OCI-LY3 (cell line): ENCODE results near the gene TUBA4A.

Experiments
- H2AFZ ChIP-seq: fragments of 200-600, 300-600 bp; shearing (Covaris generic); 2 replicates; pipeline ENCODE4 v1.6.0; 2014; ENCODE audit warnings: antibody characterized with exemption, low read depth, low read length
- H3K27ac ChIP-seq: fragments of 200-600, 300-600 bp; sonication (generic); 2 replicates; pipeline ENCODE4 v1.5.1; 2014; ENCODE audit warnings: mild to moderate bottlenecking, low read length, moderate library complexity, mixed read lengths
- H3K27me3 ChIP-seq: fragments of 200-600, 300-600 bp; sonication (generic); 2 replicates; pipeline ENCODE4 v1.6.1; 2014; ENCODE audit warnings: low read depth, low read length, mixed read lengths
- H3K36me3 ChIP-seq: fragments of 200-600, 300-600 bp; sonication (generic); replicated peaks from 2 replicates; pipeline ENCODE3; 2014; ENCODE audit warnings: low read depth, low read length, mixed read lengths
- H3K4me1 ChIP-seq: fragments of 300-600, 200-600 bp; sonication (generic); 2 replicates; pipeline ENCODE4 v1.6.1; 2014; ENCODE audit warnings: low read length, mixed read lengths
- H3K4me2 ChIP-seq: fragments of 200-600, 300-600 bp; sonication (generic); 2 replicates; pipeline ENCODE4 v1.6.1; 2014; ENCODE audit warnings: low read length, mixed read lengths
- H3K4me3 ChIP-seq: fragments of 300-600, 200-600 bp; sonication (generic); 2 replicates; pipeline ENCODE4 v1.5.1; 2014; ENCODE audit warnings: antibody characterized with exemption, mild to moderate bottlenecking, low read length, moderate library complexity
- H3K79me2 ChIP-seq: fragments of 300-600, 200-600 bp; shearing (Covaris generic); 2 replicates; pipeline ENCODE4 v1.6.1; 2014; ENCODE audit warnings: mild to moderate bottlenecking, low read length, mixed read lengths
- H3K9ac ChIP-seq: fragments of 300-600, 200-600 bp; shearing (Covaris generic); 2 replicates; pipeline ENCODE4 v1.6.0; 2014; ENCODE audit warnings: mild to moderate bottlenecking, low read length, moderate library complexity
- H3K9me3 ChIP-seq: fragments of 200-600, 300-600 bp; shearing (Covaris generic); 2 replicates; pipeline ENCODE4 v1.6.1; 2014; ENCODE audit warnings: low read length, mixed read lengths; ENCODE audit not compliant: insufficient read depth
- H4K20me1 ChIP-seq: fragments of 200-600, 300-600 bp; sonication (generic); 2 replicates; pipeline ENCODE4 v1.6.1; 2016; ENCODE audit warnings: low read length, mixed read lengths; ENCODE audit not compliant: insufficient read depth
- CTCF ChIP-seq: fragments of 200-600, 300-600 bp; sonication (generic); IDR thresholded peaks from 2 replicates; pipeline ENCODE4 v1.5.1; 2014; ENCODE audit warnings: antibody characterized with exemption, low read length, low read depth
- EZH2phosphoT487 ChIP-seq: fragments of 200-600 bp; shearing (Covaris generic); IDR thresholded peaks from 2 replicates; pipeline ENCODE4 v1.6.1; 2018; ENCODE audit warnings: antibody characterized with exemption, mixed run types, low read depth

TUBA4A gene

GRCh38 chr2:219220652-219221402 lies 32.9 kb downstream of the TUBA4A start:
- Histone ChIP-seq H3K9ac (no peak overlapping the region), H2AFZ (no peak overlapping the region), H3K27ac (no peak overlapping the region), H3K4me1 (no peaks in the 10 kb centered on the region), H3K79me2 (no peaks in the 10 kb centered on the region), H3K9me3 (no peaks in the 10 kb centered on the region), H3K4me3 (no peak overlapping the region), H4K20me1 (no peaks in the 10 kb centered on the region), H3K36me3 (peaks cover 3% of the 10 kb centered on the region), H3K4me2 (no peak overlapping the region), H3K27me3 (no peaks in the 10 kb centered on the region)
- TF ChIP-seq EZH2phosphoT487, result no peak
- no peak for TF ChIP-seq CTCF

- Histone ChIP-seq H3K4me3 (no peak overlapping the region), H4K20me1 (no peaks in the 10 kb centered on the region), H3K9me3 (no peaks in the 10 kb centered on the region), H3K36me3 (peaks cover 3% of the 10 kb centered on the region), H3K9ac (no peak overlapping the region), H2AFZ (no peak overlapping the region), H3K79me2 (no peaks in the 10 kb centered on the region), H3K27ac (no peak overlapping the region), H3K27me3 (no peaks in the 10 kb centered on the region), H3K4me1 (no peaks in the 10 kb centered on the region), H3K4me2 (no peak overlapping the region)
- TF ChIP-seq CTCF (no peak), EZH2phosphoT487 (no peak)
Measured at GRCh38 chr2:219219784-219220532, 33.8 kb downstream of the TUBA4A start.

GRCh38 chr2:219218732-219219701 lies 34.7 kb downstream of the TUBA4A start, which contains the start of gene ABCB6:
TSS of gene ABCB6 (minus strand) at chr2:219218958. CDS start at chr2:219218673, 285 bp downstream.
- Histone ChIP-seq H3K27me3 (no peaks in the 10 kb centered on the region), H3K4me2 (no peak within 1 kb of the TSS), H3K27ac (no peak within 1 kb of the TSS), H2AFZ (no peak within 1 kb of the TSS), H3K79me2 (no peaks in the 10 kb centered on the region), H3K4me1 (no peaks in the 10 kb centered on the region), H3K9ac (no peak within 1 kb of the TSS), H3K4me3 (no peak within 1 kb of the TSS), H4K20me1 (no peaks in the 10 kb centered on the region), H3K9me3 (no peaks in the 10 kb centered on the region), H3K36me3 (peaks cover 1% of the 10 kb centered on the region)
- TF ChIP-seq CTCF (no peak), EZH2phosphoT487 (no peak)
